ENCODE data around the gene CUX1.

The CUX1 gene

DNA sequence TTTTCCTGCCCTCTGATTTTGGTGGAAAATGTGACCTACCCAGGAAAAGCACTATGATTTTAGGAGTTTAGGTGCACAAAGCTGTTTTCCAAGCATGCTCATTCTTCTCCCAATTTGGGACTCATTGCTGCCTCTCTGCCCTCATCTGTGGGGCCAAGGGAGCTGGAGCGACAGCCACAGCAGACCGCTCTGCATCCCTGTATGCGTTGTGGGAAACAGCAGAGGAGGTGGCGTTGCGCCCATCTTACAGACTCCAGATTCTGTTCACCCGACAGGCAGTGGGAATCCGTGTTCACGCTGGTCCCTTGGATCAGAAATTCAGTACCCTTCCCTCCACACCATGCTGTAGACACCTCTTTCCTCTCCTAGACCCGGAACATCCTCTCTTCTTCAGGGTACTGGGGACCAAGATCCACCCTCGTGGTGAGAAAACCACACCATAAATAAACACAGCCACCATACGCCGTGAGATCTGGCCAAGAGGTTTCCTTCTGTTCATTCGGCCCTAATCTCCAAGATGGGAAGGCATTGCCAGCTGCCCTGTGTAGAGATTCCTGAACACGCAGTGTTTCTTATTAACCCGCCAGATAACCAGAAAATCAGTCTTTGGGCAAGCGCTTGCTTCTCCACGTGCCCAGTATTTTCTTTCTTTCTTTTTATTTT is 87.9 kb downstream of the CUX1 start:
- Histone ChIP-seq H3K9ac (ENCODE audit: low read depth, low read length) (no peak overlapping the region), H3K36me3 (ENCODE audit: insufficient read depth, low read length) (no peaks in the 10 kb centered on the region), H3K4me1 (ENCODE audit: insufficient read depth, low read length) (no peaks in the 10 kb centered on the region)

DNA sequence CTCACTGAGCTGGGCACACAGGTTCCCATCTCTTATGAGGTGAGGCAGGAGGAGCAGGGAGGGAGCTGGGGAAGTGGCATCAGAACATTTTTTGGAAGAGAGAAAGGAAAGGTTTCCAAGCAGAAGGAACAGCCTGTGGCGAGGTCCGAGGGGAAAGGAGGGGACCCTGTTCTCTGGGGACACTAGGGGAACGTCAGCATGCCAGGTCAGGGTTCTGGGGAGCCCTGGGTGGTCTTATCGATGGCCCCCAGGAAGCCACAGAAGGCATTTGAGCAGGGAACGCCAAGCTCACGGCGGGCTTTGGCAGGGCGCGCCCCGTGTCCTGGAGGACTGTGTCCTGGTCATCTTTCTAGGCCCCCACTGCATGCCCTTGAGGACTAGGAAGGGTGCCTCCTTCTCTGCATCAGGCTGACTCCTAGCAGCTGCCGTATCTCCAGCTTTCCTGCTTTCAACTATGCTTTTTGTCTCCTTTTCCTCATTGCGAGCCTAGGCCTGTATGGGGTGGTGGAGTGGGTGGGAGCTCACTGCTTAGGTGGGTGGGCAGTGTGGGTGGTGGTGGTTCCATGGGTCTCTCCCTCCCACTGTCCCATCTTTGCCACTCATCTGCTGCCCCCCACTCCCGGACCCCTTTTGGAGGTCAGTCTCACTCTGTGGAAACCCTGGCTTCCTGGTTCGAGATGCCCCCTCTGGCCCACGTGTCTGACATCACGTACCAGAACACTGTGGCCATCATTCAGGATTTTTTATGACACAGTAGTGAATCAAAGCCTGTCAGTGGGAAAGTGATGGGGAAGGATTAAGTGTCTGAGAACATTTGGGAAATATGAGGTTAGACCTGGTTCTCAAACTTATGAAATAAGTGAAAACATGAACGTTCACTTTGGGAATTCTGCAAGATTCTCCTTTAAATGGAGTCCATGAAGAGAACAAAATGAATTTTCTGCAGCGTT is 89.1 kb downstream of the CUX1 start:
- Histone ChIP-seq H3K36me3 (ENCODE audit: insufficient read depth, low read length) (no peaks in the 10 kb centered on the region), H3K9me3 (ENCODE audit: control insufficient read depth, insufficient read depth, low read length) (no peaks in the 10 kb centered on the region), H3K4me1 (ENCODE audit: insufficient read depth, low read length) (peaks cover 1% of the 10 kb centered on the region; the same call in 1 of the 2 replicates), H3K9ac (ENCODE audit: low read depth, low read length) (no peak overlapping the region)

More for the DNA sequence above, 87.9 kb downstream of the CUX1 start:
- no peaks in the 10 kb centered on the region for H3K9me3 ChIP-seq (ENCODE audit: control insufficient read depth, insufficient read depth, low read length)

DNA sequence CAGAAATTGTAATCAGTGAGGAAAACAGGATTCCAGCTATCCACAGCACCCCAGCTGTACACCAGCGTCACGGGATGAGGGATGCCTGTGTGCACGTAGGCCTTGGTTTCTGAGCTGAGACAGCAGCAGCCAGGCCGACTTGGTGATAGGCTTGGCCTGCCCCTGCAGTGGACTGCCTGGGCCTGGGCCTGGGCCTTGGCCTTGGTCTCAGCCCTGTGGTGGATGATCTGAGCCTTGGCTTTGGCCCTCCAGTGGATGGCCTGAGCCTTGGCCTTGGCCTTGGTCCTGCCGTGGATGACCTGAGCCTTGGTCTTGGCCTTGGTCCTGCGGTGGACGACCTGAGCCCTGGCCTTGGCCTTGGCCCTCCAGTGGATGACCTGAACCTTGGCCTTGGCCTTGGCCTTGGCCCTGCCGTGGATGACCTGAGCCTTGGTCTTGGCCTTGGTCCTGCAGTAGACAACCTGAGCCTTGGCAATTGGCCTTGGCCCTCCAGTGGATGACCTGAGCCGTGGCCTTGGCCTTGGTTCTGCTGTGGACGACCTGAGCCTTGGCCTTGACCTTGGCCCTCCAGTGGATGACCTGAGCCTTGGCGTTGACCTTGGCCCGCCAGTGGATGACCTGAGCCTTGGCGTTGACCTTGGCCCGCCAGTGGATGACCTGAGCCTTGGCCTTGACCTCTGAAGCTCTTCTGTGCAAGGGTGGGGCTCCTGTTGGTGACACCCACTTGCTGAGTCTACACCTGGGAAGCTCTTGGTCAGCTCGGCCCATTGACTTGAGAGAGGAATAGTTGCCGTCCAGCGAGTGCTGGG is 93.8 kb downstream of the CUX1 start:
- Histone ChIP-seq H3K4me1 (ENCODE audit: insufficient read depth, low read length) (peaks cover 20% of the 10 kb centered on the region), H3K36me3 (ENCODE audit: insufficient read depth, low read length) (no peaks in the 10 kb centered on the region), H3K9ac (ENCODE audit: low read depth, low read length) (no peak overlapping the region), H3K9me3 (ENCODE audit: control insufficient read depth, insufficient read depth, low read length) (no peaks in the 10 kb centered on the region)

DNA sequence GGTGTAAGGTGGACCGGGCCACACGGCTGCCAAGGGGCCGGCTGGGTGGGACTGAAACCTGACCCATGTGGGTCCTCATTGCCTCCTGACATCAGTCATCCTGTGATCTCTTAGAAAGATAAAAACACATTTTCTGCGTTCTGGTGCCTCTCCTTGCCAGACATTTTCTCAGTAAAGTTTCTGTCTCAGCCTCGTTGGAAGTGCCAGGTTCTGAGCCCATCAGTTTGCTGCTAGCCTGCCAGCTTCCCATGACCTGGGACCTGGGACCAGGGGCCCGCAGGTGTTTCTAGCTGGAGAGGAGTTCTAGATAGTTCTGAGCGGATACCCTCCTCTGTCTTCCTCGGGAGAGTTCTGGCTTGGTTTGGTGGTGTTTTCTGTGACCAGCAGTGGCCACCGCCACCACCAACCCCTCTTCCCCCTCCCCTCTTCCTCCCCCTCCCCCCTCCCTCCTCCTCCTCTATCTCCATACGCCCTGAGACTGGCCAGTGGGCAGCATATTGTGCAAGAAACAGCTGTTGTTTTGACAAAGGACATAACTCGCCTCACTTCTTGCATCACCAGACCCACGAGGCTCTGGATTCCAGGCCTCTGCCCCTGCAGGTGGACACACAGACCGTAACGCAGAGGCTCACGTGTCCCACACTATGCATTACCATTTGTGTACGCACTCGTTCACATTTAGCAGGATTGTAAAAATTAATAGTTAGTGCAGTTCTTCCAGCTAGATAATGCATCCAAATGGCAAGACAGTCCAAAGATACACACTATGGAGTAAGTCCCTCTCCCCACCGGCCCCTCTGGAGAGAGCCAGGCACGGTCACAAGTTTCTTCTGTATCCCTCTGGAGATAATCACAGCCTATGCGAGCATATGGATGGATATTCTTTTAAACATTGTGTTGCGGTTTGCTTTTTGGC is 94.6 kb downstream of the CUX1 start:
- Histone ChIP-seq H3K9me3 (ENCODE audit: control insufficient read depth, insufficient read depth, low read length) (no peaks in the 10 kb centered on the region), H3K9ac (ENCODE audit: low read depth, low read length) (no peak overlapping the region), H3K4me1 (ENCODE audit: insufficient read depth, low read length) (peaks cover 20% of the 10 kb centered on the region), H3K36me3 (ENCODE audit: insufficient read depth, low read length) (no peaks in the 10 kb centered on the region)

DNA sequence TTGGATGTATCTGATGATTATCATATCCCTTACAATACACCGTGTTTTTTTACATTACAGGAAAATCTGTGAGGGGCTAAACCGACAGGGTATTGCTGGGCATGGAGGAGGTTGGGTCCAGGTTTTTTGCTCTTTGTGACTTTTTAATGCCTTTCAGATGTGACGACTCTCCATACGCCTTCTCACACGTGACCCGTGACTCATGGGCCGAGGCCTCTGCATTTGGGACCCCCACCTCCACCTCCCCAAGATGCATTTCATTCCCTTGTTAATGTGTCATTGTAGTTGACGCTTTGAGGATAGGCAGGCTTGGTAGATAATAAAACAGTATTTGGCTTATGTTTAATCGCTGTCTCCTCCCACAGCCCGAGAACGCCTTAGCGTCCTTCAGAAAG is 95.3 kb downstream of the CUX1 start:
- no peaks in the 10 kb centered on the region for H3K9me3 ChIP-seq (ENCODE audit: control insufficient read depth, insufficient read depth, low read length)
- H3K36me3 ChIP-seq (ENCODE audit: insufficient read depth, low read length) = no peaks in the 10 kb centered on the region
- H3K4me1 ChIP-seq (ENCODE audit: insufficient read depth, low read length) = peaks cover 20% of the 10 kb centered on the region

DNA sequence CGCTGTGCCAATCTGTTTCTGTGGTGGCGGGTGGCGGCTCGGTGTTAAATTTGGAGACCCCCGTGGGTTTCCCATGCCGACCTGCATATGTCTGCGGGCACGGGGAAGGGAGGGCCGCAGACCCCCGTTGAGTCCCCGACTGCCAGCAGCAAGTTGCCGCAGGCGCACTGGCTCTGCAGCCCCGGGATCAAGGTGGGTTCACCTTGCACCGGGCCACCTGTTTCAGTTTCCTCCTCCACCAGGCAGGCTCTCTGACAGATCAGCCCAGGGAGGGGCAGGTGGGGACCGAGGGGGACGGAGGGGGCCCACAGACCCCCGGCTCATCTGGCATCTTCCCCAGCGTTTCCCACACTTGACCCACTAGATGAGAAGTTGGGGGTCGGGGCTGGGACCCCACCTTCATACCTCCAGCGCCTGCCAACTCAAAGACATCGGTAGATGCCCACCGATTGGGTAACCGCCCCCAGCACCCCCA is 95.9 kb downstream of the CUX1 start:
- Histone ChIP-seq H3K36me3 (ENCODE audit: insufficient read depth, low read length) (no peaks in the 10 kb centered on the region), H3K9ac (ENCODE audit: low read depth, low read length) (no peak overlapping the region), H3K9me3 (ENCODE audit: control insufficient read depth, insufficient read depth, low read length) (no peaks in the 10 kb centered on the region), H3K4me1 (ENCODE audit: insufficient read depth, low read length) (peaks cover 20% of the 10 kb centered on the region)

More for the DNA sequence above, 95.3 kb downstream of the CUX1 start:
- H3K9ac ChIP-seq (ENCODE audit: low read depth, low read length) = no peak overlapping the region

DNA sequence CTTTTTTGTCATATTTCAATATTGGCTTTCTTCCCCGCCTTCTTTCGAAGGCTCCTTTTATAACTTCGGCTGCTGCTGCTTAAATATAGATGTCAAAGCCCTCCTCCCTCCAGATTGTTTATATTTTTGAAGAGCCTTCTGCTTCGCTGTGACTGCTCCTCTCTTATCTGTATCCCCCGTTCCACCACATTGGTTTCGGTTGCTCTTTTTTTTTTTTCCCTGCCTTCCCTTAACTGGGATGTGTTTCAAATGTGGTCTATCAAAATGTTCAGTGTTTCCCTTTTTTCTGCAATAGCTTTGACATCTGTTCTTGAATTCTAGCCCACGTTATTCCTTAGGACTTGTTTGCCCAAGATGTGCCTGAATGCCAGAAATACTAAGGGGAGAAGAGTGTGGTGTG is 96.4 kb downstream of the CUX1 start:
- no peak overlapping the region for H3K9ac ChIP-seq (ENCODE audit: low read depth, low read length)
- H3K36me3 ChIP-seq (ENCODE audit: insufficient read depth, low read length) = no peaks in the 10 kb centered on the region
- H3K4me1 ChIP-seq (ENCODE audit: insufficient read depth, low read length) = peaks cover 20% of the 10 kb centered on the region
- H3K9me3 ChIP-seq (ENCODE audit: control insufficient read depth, insufficient read depth, low read length) = no peaks in the 10 kb centered on the region

DNA sequence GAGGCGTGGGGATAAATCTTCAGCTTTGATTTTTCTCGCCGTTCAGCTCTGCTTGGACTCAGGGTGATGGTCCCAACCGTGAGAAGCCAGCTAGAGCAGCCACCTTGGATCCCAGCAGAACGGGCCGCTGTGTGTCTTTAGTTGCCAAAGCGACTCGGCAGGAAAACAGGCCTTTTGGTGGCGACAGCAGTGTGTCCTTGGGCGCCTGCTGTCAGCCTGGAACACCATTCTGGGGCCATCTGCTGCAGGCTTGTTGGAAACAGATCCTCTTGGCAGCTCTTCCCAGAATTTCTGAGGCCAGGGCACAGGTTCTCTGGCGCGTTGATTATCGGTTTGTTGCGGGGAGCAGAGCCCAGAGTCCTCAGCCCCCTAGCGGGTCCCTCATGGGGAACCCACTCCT is 97.6 kb downstream of the CUX1 start:
- H3K36me3 ChIP-seq (ENCODE audit: insufficient read depth, low read length) = no peaks in the 10 kb centered on the region
- H3K9me3 ChIP-seq (ENCODE audit: control insufficient read depth, insufficient read depth, low read length) = no peaks in the 10 kb centered on the region
- no peak overlapping the region for H3K9ac ChIP-seq (ENCODE audit: low read depth, low read length)
- H3K4me1 ChIP-seq (ENCODE audit: insufficient read depth, low read length) = peaks cover 20% of the 10 kb centered on the region

DNA sequence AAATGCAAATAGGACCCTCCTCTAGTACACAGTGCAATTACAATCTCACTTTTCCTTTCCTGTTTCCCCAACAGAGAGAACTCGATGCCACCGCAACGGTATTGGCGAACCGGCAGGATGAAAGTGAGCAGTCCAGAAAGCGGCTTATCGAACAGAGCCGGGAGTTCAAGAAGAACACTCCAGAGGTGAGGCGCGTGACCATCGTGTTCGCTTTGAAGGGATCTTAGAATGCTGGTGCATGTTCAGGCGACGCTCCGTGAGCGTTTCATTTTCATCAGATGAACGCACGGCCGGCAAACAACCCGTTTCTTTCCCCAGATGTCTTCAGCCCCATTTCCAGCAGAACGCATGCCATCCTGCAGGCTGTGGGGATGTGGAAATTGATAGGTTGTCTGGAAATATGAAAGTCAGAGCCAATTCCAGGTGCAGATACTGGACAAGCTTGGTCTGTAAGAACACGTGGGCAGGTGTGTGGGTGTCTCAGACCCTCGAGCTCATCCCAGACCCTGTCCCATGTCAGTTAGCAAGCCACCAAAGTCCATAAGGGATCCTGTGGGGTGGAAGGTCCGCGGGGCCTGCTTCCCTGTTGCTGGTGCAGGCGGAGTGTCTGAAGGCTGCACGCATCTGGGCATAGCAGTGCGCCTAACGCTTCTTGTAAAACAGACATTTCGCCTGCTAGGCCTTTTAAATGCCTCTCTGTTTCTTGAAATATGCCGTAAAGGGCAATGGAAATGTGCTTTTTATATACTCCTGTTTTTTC is 98.8 kb downstream of the CUX1 start:
- H3K9me3 ChIP-seq (ENCODE audit: control insufficient read depth, insufficient read depth, low read length) = no peaks in the 10 kb centered on the region
- H3K4me1 ChIP-seq (ENCODE audit: insufficient read depth, low read length) = peaks cover 20% of the 10 kb centered on the region
- no peak overlapping the region for H3K9ac ChIP-seq (ENCODE audit: low read depth, low read length)
- H3K36me3 ChIP-seq (ENCODE audit: insufficient read depth, low read length) = no peaks in the 10 kb centered on the region

DNA sequence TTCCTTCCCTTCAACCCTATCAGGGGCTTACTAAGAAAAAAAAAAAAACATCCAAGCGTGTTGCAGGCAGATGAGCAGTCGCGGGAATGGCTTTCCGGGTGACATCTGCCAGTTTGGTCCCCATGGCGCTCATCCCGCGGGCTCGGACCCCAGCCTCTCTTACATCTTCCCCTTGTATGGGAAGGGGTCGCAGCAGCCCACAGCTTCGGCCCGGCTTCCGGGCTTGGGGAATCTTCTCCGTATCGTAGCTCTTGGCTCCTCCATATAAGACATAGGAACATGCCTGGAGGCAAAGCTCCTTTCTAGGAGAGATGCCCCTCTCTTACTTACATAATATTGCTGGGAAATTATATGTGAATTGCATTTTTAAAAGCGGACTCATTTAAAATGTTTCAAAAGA is 99.5 kb downstream of the CUX1 start:
- Histone ChIP-seq H3K9ac (ENCODE audit: low read depth, low read length) (no peak overlapping the region), H3K36me3 (ENCODE audit: insufficient read depth, low read length) (no peaks in the 10 kb centered on the region), H3K9me3 (ENCODE audit: control insufficient read depth, insufficient read depth, low read length) (no peaks in the 10 kb centered on the region), H3K4me1 (ENCODE audit: insufficient read depth, low read length) (peaks cover 15% of the 10 kb centered on the region)

DNA sequence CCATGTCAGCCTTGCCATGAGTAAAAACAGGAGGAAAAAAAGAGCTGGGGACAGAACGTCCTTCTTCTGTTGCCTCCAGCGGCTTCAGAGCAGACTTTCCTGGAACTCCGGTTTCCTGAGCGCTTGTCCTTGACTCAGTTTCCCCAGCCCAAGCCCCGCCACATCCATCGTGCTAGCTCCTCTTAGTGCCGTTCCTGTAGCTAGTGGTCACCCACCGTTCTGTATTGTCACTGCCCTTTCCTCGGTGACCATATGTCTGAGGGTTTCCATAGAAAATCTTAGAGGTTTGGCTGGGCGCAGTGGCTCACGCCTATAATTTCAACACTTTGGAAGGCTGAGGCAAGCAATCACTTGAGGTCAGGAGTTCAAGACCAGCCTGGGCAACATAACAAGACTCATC is 100.1 kb downstream of the CUX1 start:
- Histone ChIP-seq H3K9ac (ENCODE audit: low read depth, low read length) (no peak overlapping the region), H3K4me1 (ENCODE audit: insufficient read depth, low read length) (peaks cover 13% of the 10 kb centered on the region), H3K36me3 (ENCODE audit: insufficient read depth, low read length) (no peaks in the 10 kb centered on the region), H3K9me3 (ENCODE audit: control insufficient read depth, insufficient read depth, low read length) (no peaks in the 10 kb centered on the region)

DNA sequence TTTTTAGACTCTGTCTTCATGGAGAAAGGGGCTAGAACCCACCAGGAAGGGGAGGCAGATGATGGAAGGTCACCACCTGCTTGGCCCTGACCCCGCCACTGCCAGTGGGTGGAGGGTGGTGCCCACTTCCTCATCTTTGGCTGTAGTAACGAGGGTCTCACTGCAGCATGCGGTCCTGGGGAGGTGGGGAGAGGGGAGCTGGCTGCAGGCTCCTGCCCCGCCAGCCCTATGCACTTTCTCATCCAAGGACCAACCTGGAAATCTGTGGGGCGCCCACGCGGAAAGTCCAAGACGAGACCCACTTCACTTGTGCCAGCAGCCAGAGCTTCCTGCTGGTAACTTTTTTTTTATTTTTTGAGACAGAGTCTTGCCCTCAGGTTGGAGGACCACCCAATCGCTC is 101.0 kb downstream of the CUX1 start:
- H3K36me3 ChIP-seq (ENCODE audit: insufficient read depth, low read length) = no peaks in the 10 kb centered on the region
- no peaks in the 10 kb centered on the region for H3K9me3 ChIP-seq (ENCODE audit: control insufficient read depth, insufficient read depth, low read length)
- no peak overlapping the region for H3K9ac ChIP-seq (ENCODE audit: low read depth, low read length)
- peaks cover 6% of the 10 kb centered on the region; the same call in 1 of the 2 replicates for H3K4me1 ChIP-seq (ENCODE audit: insufficient read depth, low read length)
